Measurements from ENCODE around the gene METTL9.

DNA sequence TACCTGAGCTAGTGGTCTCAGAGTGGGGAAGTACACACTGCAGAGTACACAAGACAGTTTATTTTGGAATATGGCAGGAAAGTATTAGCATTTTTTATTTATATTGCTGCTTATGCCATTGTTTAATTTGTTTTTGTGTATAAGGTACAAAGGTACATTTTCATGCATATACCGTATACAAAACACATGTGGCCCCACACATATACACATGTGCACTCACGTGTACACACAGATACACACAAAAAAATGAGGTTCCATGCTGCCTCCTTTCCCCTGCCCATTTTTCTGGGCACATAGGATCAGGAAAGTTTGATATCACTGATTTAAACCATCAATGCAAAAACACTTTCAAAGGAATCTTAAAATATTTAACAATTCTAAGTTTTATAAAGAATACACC is 40.1 kb downstream of the METTL9 start:
- TF ChIP-seq, protein P1, sequence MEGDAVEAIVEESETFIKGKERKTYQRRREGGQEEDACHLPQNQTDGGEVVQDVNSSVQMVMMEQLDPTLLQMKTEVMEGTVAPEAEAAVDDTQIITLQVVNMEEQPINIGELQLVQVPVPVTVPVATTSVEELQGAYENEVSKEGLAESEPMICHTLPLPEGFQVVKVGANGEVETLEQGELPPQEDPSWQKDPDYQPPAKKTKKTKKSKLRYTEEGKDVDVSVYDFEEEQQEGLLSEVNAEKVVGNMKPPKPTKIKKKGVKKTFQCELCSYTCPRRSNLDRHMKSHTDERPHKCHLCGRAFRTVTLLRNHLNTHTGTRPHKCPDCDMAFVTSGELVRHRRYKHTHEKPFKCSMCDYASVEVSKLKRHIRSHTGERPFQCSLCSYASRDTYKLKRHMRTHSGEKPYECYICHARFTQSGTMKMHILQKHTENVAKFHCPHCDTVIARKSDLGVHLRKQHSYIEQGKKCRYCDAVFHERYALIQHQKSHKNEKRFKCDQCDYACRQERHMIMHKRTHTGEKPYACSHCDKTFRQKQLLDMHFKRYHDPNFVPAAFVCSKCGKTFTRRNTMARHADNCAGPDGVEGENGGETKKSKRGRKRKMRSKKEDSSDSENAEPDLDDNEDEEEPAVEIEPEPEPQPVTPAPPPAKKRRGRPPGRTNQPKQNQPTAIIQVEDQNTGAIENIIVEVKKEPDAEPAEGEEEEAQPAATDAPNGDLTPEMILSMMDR (IDR thresholded peaks at IDR 0.05; ENCODE audit: low read depth, low read length) = no peak
- no peak for TF ChIP-seq EZH2phosphoT487 (IDR thresholded peaks at IDR 0.05; ENCODE audit: low read depth)
